Tibial artery (tissue), 4 donors: ENCODE data around the gene TEX48.
A peak's percentile ranks its signal among the peaks of the same experiment; 100 is the strongest.

Experiments
- DNase-seq, 2 donors: peaks; one replicate each; pipeline ENCODE4 v3.0.0-alpha.2; 2019
- H3K27ac ChIP-seq, 2 donors: fragments of 200-600 bp; sonication (generic) in 1 of 2; 1 replicate in 1 of 2; 2 replicates in 1 of 2; pipeline ENCODE4 v1.5.1; 2018 to 2019; ENCODE audit warnings: mild to moderate bottlenecking in 1 of 2
- H3K27me3 ChIP-seq, 2 donors: fragments of 200-600 bp; sonication (generic) in 1 of 2; one replicate each; pipeline versions ENCODE4 v1.5.1 to v1.6.0; 2016 to 2019
- H3K36me3 ChIP-seq, 3 donors: fragments of 200-600 bp; sonication (generic) in 2 of 3; one replicate each; pipeline ENCODE4 v1.5.1; 2016 to 2019; ENCODE audit warnings: mild to moderate bottlenecking in 2 of 3
- H3K4me1 ChIP-seq, 4 donors: fragments of 200-600 bp; sonication (generic) in 2 of 4; 1 replicate in 3 of 4; 2 replicates in 1 of 4; pipeline ENCODE4 v1.5.1; 2016 to 2019
- H3K4me3 ChIP-seq, 2 donors: fragments of 200-600 bp; sonication (generic) in 1 of 2; 1 replicate in 1 of 2; 2 replicates in 1 of 2; pipeline ENCODE4 v1.5.1; 2018 to 2019; ENCODE audit warnings: mild to moderate bottlenecking in 2 of 2
- H3K9me3 ChIP-seq, 3 donors: fragments of 200-600 bp; sonication (generic) in 1 of 3; one replicate each; pipeline ENCODE4 v1.5.1; 2016 to 2019
- intact Hi-C: fragments of 100-400 bp; cut with DNase I; formaldehyde crosslinking; loops from one replicate; pipeline ENCODE4 v1.15.0; 2023; ENCODE audit warnings: low total_unique reads
- TF ChIP-seq, protein P1 (sequence below), 2 experiments: fragments of 200-600 bp in 1 of 2; fragments of 450-650 bp in 1 of 2; IDR thresholded peaks; one replicate each; pipeline ENCODE4 v1.5.1; 2017 to 2019; ENCODE audit warnings: antibody characterized with exemption in 2 of 2, mild to moderate bottlenecking in 1 of 2, moderate library complexity in 1 of 2

TEX48 gene

DNA sequence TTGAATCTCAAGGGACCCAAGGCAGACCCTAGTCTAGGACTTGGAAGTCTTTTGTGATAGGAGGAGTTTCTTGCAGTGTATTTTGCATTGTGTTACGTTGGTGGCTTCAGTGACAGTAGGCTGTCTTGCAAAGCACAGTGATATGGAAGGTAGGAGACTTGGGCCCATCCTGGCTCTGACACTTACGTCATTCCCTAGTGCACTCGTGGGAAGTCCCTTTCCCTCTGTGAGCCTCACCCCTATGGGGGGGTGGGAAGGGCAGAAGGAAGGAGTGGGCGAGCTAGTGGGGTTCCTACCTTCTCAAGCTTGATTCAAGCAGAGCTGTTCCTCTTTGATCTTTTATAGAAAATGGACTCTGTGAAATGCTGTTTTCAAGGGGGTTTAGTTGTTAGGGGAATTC is 15.1 kb downstream of the TEX48 start:
- Histone ChIP-seq H3K27ac (no peak overlapping the region), H3K36me3 (no peaks in the 10 kb centered on the region), H3K9me3 (no peaks in the 10 kb centered on the region), H3K4me1 (no peaks in the 10 kb centered on the region), H3K27me3 (peaks cover 0 to 5% of the 10 kb centered on the region in 2 donors), H3K4me3 (no peak overlapping the region)
- TF ChIP-seq, protein P1, sequence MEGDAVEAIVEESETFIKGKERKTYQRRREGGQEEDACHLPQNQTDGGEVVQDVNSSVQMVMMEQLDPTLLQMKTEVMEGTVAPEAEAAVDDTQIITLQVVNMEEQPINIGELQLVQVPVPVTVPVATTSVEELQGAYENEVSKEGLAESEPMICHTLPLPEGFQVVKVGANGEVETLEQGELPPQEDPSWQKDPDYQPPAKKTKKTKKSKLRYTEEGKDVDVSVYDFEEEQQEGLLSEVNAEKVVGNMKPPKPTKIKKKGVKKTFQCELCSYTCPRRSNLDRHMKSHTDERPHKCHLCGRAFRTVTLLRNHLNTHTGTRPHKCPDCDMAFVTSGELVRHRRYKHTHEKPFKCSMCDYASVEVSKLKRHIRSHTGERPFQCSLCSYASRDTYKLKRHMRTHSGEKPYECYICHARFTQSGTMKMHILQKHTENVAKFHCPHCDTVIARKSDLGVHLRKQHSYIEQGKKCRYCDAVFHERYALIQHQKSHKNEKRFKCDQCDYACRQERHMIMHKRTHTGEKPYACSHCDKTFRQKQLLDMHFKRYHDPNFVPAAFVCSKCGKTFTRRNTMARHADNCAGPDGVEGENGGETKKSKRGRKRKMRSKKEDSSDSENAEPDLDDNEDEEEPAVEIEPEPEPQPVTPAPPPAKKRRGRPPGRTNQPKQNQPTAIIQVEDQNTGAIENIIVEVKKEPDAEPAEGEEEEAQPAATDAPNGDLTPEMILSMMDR (IDR thresholded peaks at IDR 0.05) = no peak
- intact Hi-C loops = loop anchor here (10.0 kb wide), 1 partner anchor 348 kb away; no protein-coding TSS in a partner anchor
- DNase-seq = no peak

DNA sequence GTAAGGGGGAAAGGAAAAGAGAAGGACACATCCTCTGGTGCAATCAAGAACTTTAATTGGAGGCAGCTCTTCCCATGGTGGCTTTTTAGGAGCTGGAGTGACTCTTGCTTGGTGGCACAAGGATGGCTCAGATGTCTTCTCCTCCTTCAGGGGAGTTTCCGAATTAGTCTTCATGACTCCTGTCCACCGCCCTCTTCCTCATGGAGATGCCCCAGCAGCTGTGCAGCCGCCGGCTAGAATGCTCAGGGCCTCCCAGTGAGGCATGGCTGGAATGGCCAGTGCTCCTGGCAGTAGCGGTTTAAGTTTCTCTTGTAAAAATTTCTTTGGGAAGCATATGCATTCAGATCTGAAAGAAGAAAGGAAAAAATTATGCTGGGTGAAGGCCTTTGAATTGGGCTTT is 15.6 kb downstream of the TEX48 start:
- no peak for DNase-seq
- Histone ChIP-seq H3K27me3 (peaks cover 0 to 5% of the 10 kb centered on the region in 2 donors), H3K36me3 (no peaks in the 10 kb centered on the region), H3K4me3 (no peak overlapping the region), H3K4me1 (no peaks in the 10 kb centered on the region), H3K9me3 (no peaks in the 10 kb centered on the region), H3K27ac (no peak overlapping the region)
- intact Hi-C loops = loop anchor here (10.0 kb wide), 1 partner anchor 348 kb away; no protein-coding TSS in a partner anchor
- TF ChIP-seq, protein P1 (IDR thresholded peaks at IDR 0.05) = no peak

DNA sequence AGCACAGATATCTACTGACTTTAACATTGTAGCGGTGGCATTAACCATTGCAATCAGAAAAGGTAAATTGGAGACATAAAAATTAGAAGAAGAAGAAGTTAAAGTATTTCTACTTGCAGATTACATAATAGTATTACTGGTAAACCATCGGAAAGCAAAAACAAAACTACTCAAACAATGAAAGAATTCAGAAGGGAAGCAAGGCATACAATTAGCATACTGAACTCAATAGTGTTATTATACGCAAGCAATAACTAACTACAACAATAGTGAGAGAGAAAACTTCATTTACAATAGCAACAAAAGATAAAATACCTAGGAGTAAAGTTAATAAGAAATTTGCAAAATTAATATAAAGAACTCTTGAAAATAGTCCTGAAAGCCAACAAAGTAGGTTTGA is 17.8 kb downstream of the TEX48 start:
- intact Hi-C loops = loop anchor here (10.0 kb wide), 1 partner anchor 351 kb away; no protein-coding TSS in a partner anchor
- TF ChIP-seq, protein P1 (IDR thresholded peaks at IDR 0.05) = no peak
- H3K27me3 ChIP-seq = peaks cover 0 to 5% of the 10 kb centered on the region in 2 donors
- no peak overlapping the region for H3K4me3 ChIP-seq
- no peak for DNase-seq
- H3K27ac ChIP-seq = no peak overlapping the region
- H3K4me1 ChIP-seq = no peaks in the 10 kb centered on the region
- no peaks in the 10 kb centered on the region for H3K9me3 ChIP-seq
- no peaks in the 10 kb centered on the region for H3K36me3 ChIP-seq

DNA sequence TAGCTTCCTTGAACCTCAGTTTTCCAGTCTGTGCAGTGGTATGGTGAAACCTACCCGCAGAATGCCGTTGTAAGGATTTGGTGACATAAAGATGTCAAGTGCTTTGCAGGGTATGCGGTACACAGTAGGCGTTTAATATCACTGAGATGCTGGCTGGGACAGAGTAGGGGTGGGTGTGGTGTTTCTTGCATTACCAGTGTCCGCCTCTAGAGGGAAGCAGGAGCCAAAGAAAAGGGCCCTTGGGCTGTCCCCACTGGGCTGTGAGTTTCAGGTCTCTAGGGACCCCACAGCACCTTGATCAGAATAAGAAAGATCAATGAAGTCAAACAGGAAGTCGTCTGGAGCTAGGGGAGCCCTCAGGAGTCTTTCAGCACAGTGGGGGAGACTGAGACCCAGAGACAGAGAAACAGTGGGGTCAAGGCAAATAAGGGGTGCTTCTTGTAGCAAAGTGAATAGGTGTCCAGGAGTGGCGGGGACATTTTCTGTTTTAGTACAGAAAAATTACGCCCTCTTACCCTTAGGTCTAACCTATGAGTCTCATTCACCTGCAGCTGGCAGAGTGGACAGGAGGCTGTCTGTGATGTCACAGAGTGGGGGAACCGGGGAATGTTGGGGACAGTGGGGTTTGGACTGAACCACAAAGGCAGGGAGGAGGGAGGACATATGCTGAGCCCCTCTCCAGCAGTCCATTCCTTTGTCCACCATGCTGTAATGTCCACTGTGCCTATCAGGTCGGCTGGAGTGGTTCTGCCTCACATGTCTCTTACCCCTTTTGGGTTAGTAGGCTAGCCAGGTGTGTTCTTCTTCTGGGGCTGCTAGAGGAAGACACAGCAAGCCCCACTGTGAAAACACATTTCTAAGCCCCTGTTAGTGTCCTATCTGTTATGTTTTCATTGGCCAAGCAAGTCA is 19.7 kb downstream of the TEX48 start:
- no peak overlapping the region for H3K27ac ChIP-seq
- no peaks in the 10 kb centered on the region for H3K9me3 ChIP-seq
- H3K36me3 ChIP-seq = peaks cover 0 to 4% (median 0%) of the 10 kb centered on the region in 3 donors
- peaks cover 0 to 5% of the 10 kb centered on the region in 2 donors for H3K27me3 ChIP-seq
- TF ChIP-seq, protein P1 (IDR thresholded peaks at IDR 0.05) = peak; percentile 65 to 74
- intact Hi-C loops = loop anchor here (10.0 kb wide), 1 partner anchor 352 kb away; no protein-coding TSS in a partner anchor
- no peak for DNase-seq
- H3K4me1 ChIP-seq = no peaks in the 10 kb centered on the region
- H3K4me3 ChIP-seq = no peak overlapping the region

DNA sequence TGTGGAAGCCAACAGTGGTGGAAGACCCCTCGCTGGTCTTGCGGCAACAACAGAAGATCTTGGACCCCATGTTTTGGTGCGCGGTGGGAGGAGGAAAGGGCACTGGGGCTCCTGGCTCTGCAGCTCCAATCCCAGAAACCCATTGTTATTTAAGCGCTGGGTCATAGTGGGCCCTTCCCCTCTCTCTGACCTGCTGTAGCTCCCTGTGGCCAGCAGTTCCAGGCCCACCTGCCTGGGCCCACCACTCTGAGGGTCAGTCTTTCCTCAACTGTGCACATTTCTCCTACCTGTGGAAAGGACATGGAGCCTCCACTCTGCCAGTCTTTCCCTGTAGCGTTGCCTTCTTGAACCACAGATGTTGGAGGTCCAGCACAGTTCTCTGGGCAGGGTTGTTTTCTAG is 24.3 kb downstream of the TEX48 start, which contains the start of gene TEX53:
Gene TEX53, minus strand, starts transcription at position 101 of the 400 bp plus-strand sequence. Its CDS starts 31 bp downstream, at position 70.
- Histone ChIP-seq H3K27me3 (peaks cover 0 to 5% of the 10 kb centered on the region in 2 donors), H3K4me3 (no peak within 1 kb of the TSS), H3K27ac (no peak within 1 kb of the TSS), H3K9me3 (no peaks in the 10 kb centered on the region), H3K4me1 (peaks cover 0 to 2% (median 0%) of the 10 kb centered on the region in 4 donors), H3K36me3 (peaks cover 0 to 4% (median 0%) of the 10 kb centered on the region in 3 donors)
- no peak for DNase-seq
- intact Hi-C loops = no loop called here
- TF ChIP-seq, protein P1 (IDR thresholded peaks at IDR 0.05) = no peak
